ENCODE data around the gene CHST14. TPM values are rescaled to one million over a fixed set of nuclear protein-coding genes. Genes with fewer than 3 reads are reported as not detected.

Gene CHST14
- total RNA-seq, 1 experiment from 2014 or later, result 5.8 TPM

DNA sequence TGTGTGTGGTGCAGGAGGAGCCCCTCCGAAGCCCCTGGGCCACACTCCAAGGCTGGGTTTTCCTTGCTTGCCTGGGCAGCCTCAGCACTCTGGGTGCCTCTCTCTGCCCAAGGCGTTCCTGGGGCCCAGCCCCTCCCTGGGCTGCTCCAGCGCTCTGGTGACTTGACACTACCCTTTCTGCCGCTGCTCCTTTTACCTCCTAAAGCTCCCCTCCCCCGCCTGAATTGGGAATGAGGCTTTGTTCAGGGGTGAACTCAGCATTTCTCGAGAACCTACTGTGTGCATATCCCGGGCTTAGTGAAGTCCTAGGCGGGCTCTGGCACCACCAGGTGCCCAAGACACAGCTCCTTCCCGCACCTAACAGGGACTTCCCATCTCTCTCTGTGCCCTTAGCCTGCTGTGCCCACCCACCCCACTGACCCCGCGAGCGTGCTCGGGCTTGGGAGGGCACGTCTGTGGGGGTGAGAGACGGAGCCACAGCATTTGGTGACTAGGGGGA, 31.3 kb upstream of the CHST14 start:
- TF ChIP-seq, protein P1, sequence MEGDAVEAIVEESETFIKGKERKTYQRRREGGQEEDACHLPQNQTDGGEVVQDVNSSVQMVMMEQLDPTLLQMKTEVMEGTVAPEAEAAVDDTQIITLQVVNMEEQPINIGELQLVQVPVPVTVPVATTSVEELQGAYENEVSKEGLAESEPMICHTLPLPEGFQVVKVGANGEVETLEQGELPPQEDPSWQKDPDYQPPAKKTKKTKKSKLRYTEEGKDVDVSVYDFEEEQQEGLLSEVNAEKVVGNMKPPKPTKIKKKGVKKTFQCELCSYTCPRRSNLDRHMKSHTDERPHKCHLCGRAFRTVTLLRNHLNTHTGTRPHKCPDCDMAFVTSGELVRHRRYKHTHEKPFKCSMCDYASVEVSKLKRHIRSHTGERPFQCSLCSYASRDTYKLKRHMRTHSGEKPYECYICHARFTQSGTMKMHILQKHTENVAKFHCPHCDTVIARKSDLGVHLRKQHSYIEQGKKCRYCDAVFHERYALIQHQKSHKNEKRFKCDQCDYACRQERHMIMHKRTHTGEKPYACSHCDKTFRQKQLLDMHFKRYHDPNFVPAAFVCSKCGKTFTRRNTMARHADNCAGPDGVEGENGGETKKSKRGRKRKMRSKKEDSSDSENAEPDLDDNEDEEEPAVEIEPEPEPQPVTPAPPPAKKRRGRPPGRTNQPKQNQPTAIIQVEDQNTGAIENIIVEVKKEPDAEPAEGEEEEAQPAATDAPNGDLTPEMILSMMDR (IDR thresholded peaks at IDR 0.05; ENCODE audit: unreplicated experiment), result no peak
- CTCF ChIA-PET, result interaction anchor here (0.6 to 1.4 kb wide), 5 partner anchors 17 to 78 kb away, joined by 3 to 5 read pairs (median 3); no protein-coding TSS in a partner anchor
- peak overlapping the region; percentile 70 for H3K27ac Mint-ChIP-seq (ENCODE audit: low read depth, unreplicated experiment)

DNA sequence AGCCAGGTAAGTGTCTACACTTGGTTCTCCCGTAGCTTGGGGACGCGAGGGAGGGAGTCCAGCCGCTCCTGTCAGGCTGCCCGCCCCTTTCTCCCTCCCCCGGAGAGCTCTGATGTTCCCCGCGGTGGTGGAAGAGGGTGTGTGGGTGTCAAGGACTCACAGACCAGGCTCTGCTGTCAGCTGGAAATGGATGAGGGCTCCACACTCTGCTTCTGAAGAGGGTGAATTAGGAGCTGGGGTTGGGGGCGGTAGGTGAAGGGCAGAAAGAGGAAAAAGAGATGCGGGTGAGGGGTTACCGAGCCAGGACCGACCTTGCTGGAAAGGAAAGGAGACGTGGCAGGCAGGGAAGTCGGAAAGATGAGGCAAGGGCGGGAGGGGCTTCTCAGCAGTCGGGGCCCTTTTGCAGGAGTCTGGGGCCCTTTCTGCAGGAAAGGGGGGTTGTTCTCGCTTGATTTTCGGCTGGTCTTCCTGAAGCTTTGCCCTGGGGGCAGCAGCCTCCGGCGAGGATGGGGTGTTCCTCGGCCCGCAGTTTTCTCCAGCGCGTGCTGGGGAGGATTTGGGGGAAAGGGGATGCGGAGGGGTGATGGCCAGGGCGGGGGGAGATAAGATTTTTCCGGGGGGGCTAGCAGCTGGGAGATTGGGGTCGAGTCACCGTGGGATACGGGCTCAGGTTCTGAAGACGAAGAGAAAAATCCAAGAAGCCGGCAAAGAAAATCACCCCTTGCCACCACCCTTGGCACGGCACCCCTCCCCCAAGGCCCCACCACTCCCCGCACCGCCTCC, 30.6 kb upstream of the CHST14 start:
- Mint-ChIP-seq H3K4me3 (ENCODE audit: unreplicated experiment) (peak overlapping the region; percentile 89), H3K27ac (ENCODE audit: low read depth, unreplicated experiment) (peak overlapping the region; percentile 70), H3K9me3 (ENCODE audit: unreplicated experiment) (no peaks in the 10 kb centered on the region), H3K27me3 (ENCODE audit: insufficient read depth, unreplicated experiment) (peaks cover 15% of the 10 kb centered on the region), H3K4me1 (ENCODE audit: insufficient read depth, unreplicated experiment) (peaks cover 30% of the 10 kb centered on the region), H3K36me3 (ENCODE audit: insufficient read depth, unreplicated experiment) (no peaks in the 10 kb centered on the region)
- BruUV-seq (replicated peaks), result no TSS peak
- intact Hi-C loops (cut with micrococcal nuclease), result loop anchor here (2.0 to 10.0 kb wide), 2 partner anchors 67 to 125 kb away; partner anchors contain the start of genes CCDC32 and RPUSD2
- TF ChIP-seq, protein P1 (IDR thresholded peaks at IDR 0.05; ENCODE audit: unreplicated experiment), result no peak
- peak; percentile 47 for DNase-seq (ENCODE audit: unreplicated experiment)
- CTCF ChIA-PET, result interaction anchor here (0.6 to 1.4 kb wide), 8 partner anchors 17 to 361 kb away, joined by 3 to 5 read pairs (median 4); no protein-coding TSS in a partner anchor
- POLR2A ChIA-PET, result interaction anchor here (0.7 to 4.2 kb wide), 12 partner anchors 10 to 366 kb away, joined by 3 to 16 read pairs (median 6); partner anchors contain the start of genes IVD, KNSTRN and RPUSD2

More for the DNA sequence above, 31.3 kb upstream of the CHST14 start:
- peaks cover 24% of the 10 kb centered on the region for H3K4me1 Mint-ChIP-seq (ENCODE audit: insufficient read depth, unreplicated experiment)
- no TSS peak for BruUV-seq (replicated peaks)
- H3K4me3 Mint-ChIP-seq (ENCODE audit: unreplicated experiment), result peak overlapping the region; percentile 89
- H3K27me3 Mint-ChIP-seq (ENCODE audit: insufficient read depth, unreplicated experiment), result peaks cover 22% of the 10 kb centered on the region
- intact Hi-C loops (cut with micrococcal nuclease), result no loop called here
- H3K36me3 Mint-ChIP-seq (ENCODE audit: insufficient read depth, unreplicated experiment), result no peaks in the 10 kb centered on the region
- DNase-seq (ENCODE audit: unreplicated experiment), result peak; percentile 32
- POLR2A ChIA-PET, result interaction anchor here (0.7 to 4.2 kb wide), 10 partner anchors 15 to 394 kb away, joined by 3 to 16 read pairs (median 6); partner anchors contain the start of genes IVD, KNSTRN and RPUSD2
- H3K9me3 Mint-ChIP-seq (ENCODE audit: unreplicated experiment), result no peaks in the 10 kb centered on the region

DNA sequence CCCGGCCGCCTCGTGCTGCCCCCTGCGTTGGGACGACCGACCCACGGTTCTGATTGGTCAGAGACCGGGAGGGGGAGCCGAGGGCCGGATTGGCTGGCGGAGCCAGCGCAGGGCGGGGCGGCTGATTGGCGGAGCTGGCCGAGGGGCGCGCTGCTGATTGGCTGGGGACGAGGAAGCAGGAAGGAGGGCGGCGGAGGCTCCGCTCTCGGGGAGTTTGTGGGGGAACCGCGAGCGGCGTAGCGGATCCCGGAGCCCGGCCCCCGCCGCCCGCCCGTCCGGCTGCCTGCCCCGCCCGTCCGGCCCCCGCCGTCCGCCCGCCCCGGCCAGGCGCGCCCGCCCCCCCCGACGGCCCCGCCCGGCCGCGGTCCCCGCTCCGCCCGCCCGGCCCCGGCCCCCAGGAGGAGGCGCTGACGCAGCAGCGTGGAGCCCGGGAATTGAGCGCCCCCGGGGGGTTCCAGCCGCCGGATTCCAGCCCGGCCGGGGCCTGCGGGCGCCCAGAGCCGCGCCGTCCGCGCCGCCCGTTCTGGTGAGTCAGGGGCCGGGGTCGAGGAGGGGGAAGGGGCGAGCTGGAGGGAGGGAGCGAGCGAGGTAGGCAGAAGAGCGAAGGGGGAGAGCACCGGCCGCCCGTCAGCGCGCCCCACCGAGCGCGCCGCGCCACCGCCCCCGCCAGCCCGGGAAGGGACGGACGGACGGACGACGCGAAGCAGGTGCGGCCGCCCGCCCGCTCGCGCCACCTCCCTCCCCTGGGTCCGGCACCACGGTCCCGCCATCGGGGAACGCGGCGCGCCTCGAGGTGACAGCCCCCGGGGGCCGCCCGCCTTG, 29.8 kb upstream of the CHST14 start, which contains the start of gene BAHD1:
Gene BAHD1, plus strand, starts transcription at position 211 of the 822 bp plus-strand sequence. CDS start 17,512 bp downstream, outside the sequence.
- TF ChIP-seq, protein P1 (IDR thresholded peaks at IDR 0.05; ENCODE audit: unreplicated experiment), result no peak
- no TSS peak for BruUV-seq (replicated peaks)
- intact Hi-C loops (cut with micrococcal nuclease), result loop anchor here (2.0 to 10.0 kb wide), 2 partner anchors 66 to 124 kb away; partner anchors contain the start of genes CCDC32 and RPUSD2
- Mint-ChIP-seq H3K36me3 (ENCODE audit: insufficient read depth, unreplicated experiment) (no peaks in the 10 kb centered on the region), H3K9me3 (ENCODE audit: unreplicated experiment) (no peaks in the 10 kb centered on the region), H3K27ac (ENCODE audit: low read depth, unreplicated experiment) (peak within 1 kb of the TSS; percentile 70), H3K4me3 (ENCODE audit: unreplicated experiment) (peak within 1 kb of the TSS; percentile 89), H3K4me1 (ENCODE audit: insufficient read depth, unreplicated experiment) (peaks cover 38% of the 10 kb centered on the region), H3K27me3 (ENCODE audit: insufficient read depth, unreplicated experiment) (peaks cover 7% of the 10 kb centered on the region)
- ChIA-PET POLR2A (interaction anchor here (0.9 to 4.2 kb wide), 11 partner anchors 9 to 201 kb away, joined by 3 to 16 read pairs (median 6); partner anchors contain the start of genes IVD and RPUSD2), CTCF (interaction anchor here (0.6 to 1.6 kb wide), 10 partner anchors 9 to 360 kb away, joined by 3 to 6 read pairs (median 4); no protein-coding TSS in a partner anchor)
- peak; percentile 91 for DNase-seq (ENCODE audit: unreplicated experiment)

Data from MCF 10A (cell line).